GM12878 (cell line): ENCODE results near the gene SEC24A. TPM values are rescaled to one million over a fixed set of nuclear protein-coding genes. Genes with fewer than 3 reads are reported as not detected.

ENCODE experiments used
- ATAC-seq: fragments of 200-7000 bp; cut with Tn5 transposase; 3 replicates; pipeline ENCODE4 v1.9.1; 2020; ENCODE audit warnings: mild to moderate bottlenecking, moderate library complexity
- BruUV-seq: library from RNA; stranded (reverse); fragments of 400-500 nt; replicated peaks from 2 replicates; lab custom pipeline; 2021; lab: Mats Ljungman, UMichigan
- CTCF ChIA-PET: fragments of 300-600 bp; sonication (Branson Sonifier 250); formaldehyde crosslinking; extraction: SDS; loops from one replicate; lab custom pipeline; 2021; ENCODE audit warnings: inconsistent platforms; lab: Yijun Ruan, JAX
- POLR2A ChIA-PET: fragments of 350-600 bp; formaldehyde crosslinking; extraction: SDS; loops from one replicate; lab custom pipeline; 2021; ENCODE audit warnings: inconsistent platforms; lab: Charles Lee
- RAD21 ChIA-PET: fragments of 300-600 bp; sonication (Branson Sonifier 250); formaldehyde crosslinking; loops from one replicate; lab custom pipeline; 2023; ENCODE audit warnings: antibody characterized with exemption; ENCODE audit not compliant: unreplicated experiment; lab: Charles Lee
- SMC1A ChIA-PET: fragments of 300-600 bp; sonication (Branson Sonifier 250); formaldehyde crosslinking; loops from one replicate; lab custom pipeline; 2023; ENCODE audit not compliant: unreplicated experiment, uncharacterized antibody; lab: Charles Lee
- DNase-seq: peaks from one replicate; pipeline ENCODE4 v3.0.0-alpha.2; 2011; ENCODE audit warnings: low read depth, low spot score
- FAIRE-seq: peaks from 3 replicates; lab custom pipeline; 2011; peaks lifted over from hg19 to GRCh38; lab: Jason Lieb, UNC
- H2AFZ ChIP-seq: 2 replicates; pipeline ENCODE4 v1.6.0; 2011; ENCODE audit warnings: low read depth, low read length, control low read depth; ENCODE audit not compliant: control insufficient read depth
- H3K27ac ChIP-seq: 2 replicates; pipeline ENCODE4 v1.5.1; 2011; ENCODE audit warnings: control low read depth; ENCODE audit not compliant: control insufficient read depth, insufficient read depth
- H3K27me3 ChIP-seq, 2 experiments: replicated peaks in 1 of 2; 2 replicates each; pipeline versions ENCODE4 v1.6.0 to v1.6.1; 2011; ENCODE audit warnings: low read length in 1 of 2; ENCODE audit not compliant: control insufficient read depth in 2 of 2, insufficient read depth in 2 of 2
- H3K36me3 ChIP-seq, 2 experiments: 2 replicates each; pipeline ENCODE4 v1.5.1; 2011; ENCODE audit warnings: low read length in 1 of 2; ENCODE audit not compliant: control insufficient read depth in 2 of 2, insufficient read depth in 2 of 2
- H3K4me1 ChIP-seq: 2 replicates; pipeline ENCODE4 v1.6.1; 2011; ENCODE audit warnings: mild to moderate bottlenecking, low read length, moderate library complexity, mixed read lengths; ENCODE audit not compliant: control insufficient read depth, insufficient read depth
- H3K4me2 ChIP-seq: 2 replicates; pipeline ENCODE4 v1.6.0; 2011; ENCODE audit warnings: control low read depth; ENCODE audit not compliant: control insufficient read depth, insufficient read depth
- H3K4me3 ChIP-seq: fragments of 200-600 bp; sonication (generic); 2 replicates; pipeline ENCODE4 v1.5.1; 2016
- H3K79me2 ChIP-seq: 2 replicates; pipeline ENCODE4 v1.6.0; 2011; ENCODE audit warnings: low read length; ENCODE audit not compliant: control insufficient read depth, insufficient read depth
- H3K9ac ChIP-seq: 2 replicates; pipeline ENCODE4 v1.8.0; 2011; ENCODE audit warnings: low read length, control low read depth, mixed read lengths; ENCODE audit not compliant: control insufficient read depth, insufficient read depth
- H3K9me3 ChIP-seq: replicated peaks from 3 replicates; pipeline ENCODE4 v1.5.1; 2011; ENCODE audit warnings: mild to moderate bottlenecking, low read length; ENCODE audit not compliant: control insufficient read depth, insufficient read depth
- H4K20me1 ChIP-seq: 2 replicates; pipeline ENCODE4 v1.6.0; 2011; ENCODE audit not compliant: control insufficient read depth, insufficient read depth
- BMI1 ChIP-seq: fragments of 450-650 bp; IDR thresholded peaks from 2 replicates; pipeline ENCODE4 v1.6.1; 2016; ENCODE audit warnings: mild to moderate bottlenecking, moderate library complexity, borderline replicate concordance
- BRCA1 ChIP-seq: IDR thresholded peaks from 2 replicates; pipeline ENCODE4 v1.6.1; 2011; ENCODE audit warnings: low read depth, low read length, improper control_type of control experiment
- CBFB ChIP-seq: IDR thresholded peaks from 2 replicates; pipeline ENCODE4 v1.6.1; 2016; ENCODE audit warnings: antibody characterized with exemption, low read depth
- CBX3 ChIP-seq: fragments of 200-600 bp; sonication (generic); IDR thresholded peaks from 2 replicates; pipeline ENCODE4 v1.6.1; 2016; ENCODE audit warnings: low read depth, borderline replicate concordance
- CHD4 ChIP-seq: fragments of 200-600 bp; sonication (generic); IDR thresholded peaks from 2 replicates; pipeline ENCODE4 v1.6.1; 2016; ENCODE audit warnings: mild to moderate bottlenecking
- LARP7 ChIP-seq: fragments of 450-650 bp; IDR thresholded peaks from 2 replicates; pipeline ENCODE4 v1.6.1; 2017; ENCODE audit warnings: mild to moderate bottlenecking
- MYC ChIP-seq: IDR thresholded peaks from 2 replicates; pipeline ENCODE4 v1.6.1; 2011; ENCODE audit warnings: mild to moderate bottlenecking, low read length, moderate library complexity, inconsistent platforms; ENCODE audit not compliant: insufficient read depth, insufficient replicate concordance, insufficient read length, severe bottlenecking
- TCF12 ChIP-seq: IDR thresholded peaks from 2 replicates; pipeline ENCODE4 v1.6.1; 2011; ENCODE audit warnings: low read depth, mild to moderate bottlenecking, low read length
- ZNF207 ChIP-seq: fragments of 450-650 bp; IDR thresholded peaks from 2 replicates; pipeline ENCODE4 v1.6.1; 2014; ENCODE audit warnings: antibody characterized with exemption, mild to moderate bottlenecking, borderline replicate concordance
- ZNF24 ChIP-seq: fragments of 450-650 bp; IDR thresholded peaks from 2 replicates; pipeline ENCODE4 v1.6.1; 2017; ENCODE audit warnings: antibody characterized with exemption, mild to moderate bottlenecking
- WGBS: methylation state at CpG from one replicate; pipeline ENCODE4 v1.1.6; 2016; ENCODE audit warnings: low lambda C conversion rate; ENCODE audit not compliant: insufficient replicate concordance, insufficient coverage; ENCODE audit errors: missing lambda C conversion rate; 5-methylcytosine and 5-hydroxymethylcytosine counted together
- in situ Hi-C: fragments of 300-500 bp; cut with MboI; formaldehyde crosslinking; loops from 9 replicates; pipeline ENCODE4 v1.14.3; 2018; ENCODE audit warnings: mixed read lengths
- intact Hi-C: fragments of 100-400 bp; cut with micrococcal nuclease; formaldehyde crosslinking; loops from one replicate; pipeline ENCODE4 v1.14.2; 2022; ENCODE audit not compliant: unreplicated experiment
- polyA plus RNA-seq, 11 experiments: library from polyadenylated mRNA; depleted of rRNA in 4 of 11; unstranded in 6 of 11; stranded (reverse) in 5 of 11; fragments of >200 nt; fragmentation: Nextera tagmentation in 4 of 11; fragmentation: Illumina TruSeq in 1 of 11; extraction: Ambion mirVana in 4 of 11; extraction: Trizol in 1 of 11; gene quantifications; 1 replicate in 1 of 11; 2 replicates in 10 of 11; pipeline versions ENCODE4 v1.2.1 to v1.2.3, GENCODE V29; 2011 to 2016; ENCODE audit warnings: inconsistent platforms in 2 of 11, missing spikeins in 2 of 11, low read depth in 1 of 11
- total RNA-seq, 4 experiments: library from RNA; depleted of rRNA in 3 of 4; stranded (reverse); fragments of >200 nt in 3 of 4; fragmentation: Illumina TruSeq in 1 of 4; extraction: Trizol in 1 of 4; gene quantifications; 2 replicates each; pipeline versions ENCODE4 v1.2.1 to v1.2.3, GENCODE V29; 2013 to 2021

SEC24A gene
- total and polyA plus RNA-seq, 10 of the 15 experiments (the other 5 are each of a cell fraction or from before 2014, with no cell fraction given) = 7.1 to 52.2 (median 22.8) TPM

GRCh38 chr5:134638760-134639201, 9.8 kb upstream of the SEC24A start:
- ChIA-PET SMC1A (interaction anchor here (0.9 to 1.2 kb wide), 2 partner anchors 25 to 32 kb away, joined by 3 to 5 read pairs; no protein-coding TSS in a partner anchor), RAD21 (no interaction called here), CTCF (no interaction called here)
- Histone ChIP-seq H2AFZ (no peak overlapping the region), H3K9ac (no peak overlapping the region), H4K20me1 (no peaks in the 10 kb centered on the region), H3K27ac (no peak overlapping the region), H3K4me2 (no peak overlapping the region)
- BruUV-seq = no TSS peak
- DNase-seq (no peak), FAIRE-seq (no peak)
- 90% methylated on average over 4 of the region's 4 CpGs for WGBS
- TF ChIP-seq BMI1 (no peak), CHD4 (no peak), CBFB (no peak), ZNF24 (no peak), ZNF207 (no peak), BRCA1 (no peak), LARP7 (no peak), TCF12 (no peak), MYC (no peak), CBX3 (no peak)
- TF ChIP-seq, all 136 proteins: peak for 0
- POLR2A ChIA-PET = interaction anchor here (0.6 kb wide), 1 partner anchor 8 kb away, joined by 4 read pairs; no protein-coding TSS in a partner anchor
- Histone ChIP-seq H3K27me3 (no peaks in the 10 kb centered on the region), H3K9me3 (no peaks in the 10 kb centered on the region), H3K79me2 (no peaks in the 10 kb centered on the region), H3K36me3 (no peaks in the 10 kb centered on the region), H3K4me3 (no peak overlapping the region), H3K4me1 (peaks cover 21% of the 10 kb centered on the region)
- ATAC-seq = no peak
- in situ Hi-C loops = no loop called here
- intact Hi-C loops = no loop called here
